HepG2 (cell line): Measurements from ENCODE around the gene REM2.
"Not testable (repeated sequence)": the region's sequence is repeated elsewhere in the genome, so short reads cannot be mapped to it uniquely, and the experiment has no call there.

Experiments
- BRCA1 ChIP-seq: sonication (generic); formaldehyde crosslinking; IDR thresholded peaks from 2 replicates; pipeline ENCODE4 v1.4.0; 2020; ENCODE audit warnings: missing genetic modification reagents
- CEBPB ChIP-seq: IDR thresholded peaks from 2 replicates; pipeline ENCODE4 v1.6.1; 2011; ENCODE audit warnings: low read depth, low read length, improper control_type of control experiment, borderline replicate concordance
- FOXA1 ChIP-seq, 2 experiments: fragments of 450-650 bp in 1 of 2; sonication (generic) in 1 of 2; formaldehyde crosslinking in 1 of 2; IDR thresholded peaks; 2 replicates each; pipeline versions ENCODE4 v1.4.0 to v1.6.1; 2016 to 2020; ENCODE audit warnings: missing genetic modification reagents in 1 of 2
- JUN ChIP-seq: sonication (generic); formaldehyde crosslinking; IDR thresholded peaks from 2 replicates; pipeline ENCODE4 v1.4.0; 2020; ENCODE audit warnings: mild to moderate bottlenecking, missing genetic modification reagents
- KMT2B ChIP-seq: IDR thresholded peaks from 2 replicates; pipeline ENCODE4 v1.6.1; 2016; ENCODE audit warnings: missing genetic modification reagents, missing compliant biosample characterization
- MAFK ChIP-seq, 2 experiments: IDR thresholded peaks in 1 of 2; conservative IDR thresholded peaks in 1 of 2; 2 replicates each; pipeline ENCODE4 v1.6.1; 2011; ENCODE audit warnings: improper control_type of control experiment in 2 of 2, low read length in 2 of 2
- POLR2AphosphoS5 ChIP-seq: IDR thresholded peaks from 2 replicates; pipeline ENCODE4 v1.6.1; 2012; ENCODE audit warnings: low read depth, low read length
- REST ChIP-seq, 2 experiments: IDR thresholded peaks; 2 replicates each; pipeline ENCODE4 v1.6.1; 2011 to 2012; ENCODE audit warnings: low read length in 2 of 2, borderline replicate concordance in 1 of 2, low read depth in 1 of 2, mild to moderate bottlenecking in 1 of 2, moderate library complexity in 1 of 2
- SMC3 ChIP-seq: IDR thresholded peaks from 2 replicates; pipeline ENCODE4 v1.6.1; 2011; ENCODE audit warnings: low read length, improper control_type of control experiment
- SP1 ChIP-seq, 2 experiments: fragments of 450-650 bp in 1 of 2; sonication (generic) in 1 of 2; formaldehyde crosslinking in 1 of 2; IDR thresholded peaks; 2 replicates each; pipeline versions ENCODE4 v1.4.0 to v1.6.1; 2016 to 2020; ENCODE audit warnings: missing genetic modification reagents in 1 of 2
- ZBTB40 ChIP-seq, 2 experiments: fragments of 450-650 bp in 1 of 2; sonication (generic) in 1 of 2; formaldehyde crosslinking in 1 of 2; IDR thresholded peaks; 2 replicates each; pipeline versions ENCODE4 v1.6.1 to v1.8.0; 2016 to 2022; ENCODE audit warnings: antibody characterized with exemption in 1 of 2, mild to moderate bottlenecking in 1 of 2, missing genetic modification reagents in 1 of 2
- ZNF878 ChIP-seq: sonication (generic); formaldehyde crosslinking; IDR thresholded peaks from 2 replicates; pipeline ENCODE4 v1.8.1; 2023; ENCODE audit warnings: mild to moderate bottlenecking, missing genetic modification reagents, moderate library complexity
- TF ChIP-seq, protein P1 (sequence below): sonication (generic); formaldehyde crosslinking; IDR thresholded peaks from 2 replicates; pipeline ENCODE4 v1.4.0; 2020; ENCODE audit warnings: mild to moderate bottlenecking, missing genetic modification reagents

DNA sequence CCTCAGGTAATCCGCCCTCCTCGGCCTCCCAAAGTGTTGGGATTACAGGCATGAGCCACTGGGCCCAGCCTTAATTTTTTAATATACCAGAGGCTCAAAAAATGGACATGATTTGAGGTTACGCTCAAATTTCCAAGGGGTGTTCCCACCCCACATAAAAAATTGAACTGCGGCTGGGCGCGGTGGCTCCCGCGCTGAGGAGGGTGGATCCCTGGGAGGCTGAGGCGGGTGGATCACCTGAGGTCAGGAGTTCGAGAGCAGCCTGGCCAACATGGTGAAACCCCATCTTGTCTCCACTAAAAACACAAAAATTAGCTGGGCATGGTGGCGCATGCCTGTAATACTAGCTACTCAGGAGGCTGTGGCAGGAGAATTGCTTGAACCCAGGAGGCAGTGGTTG lies 28.7 kb upstream of the REM2 start:
- TF ChIP-seq, protein P1, sequence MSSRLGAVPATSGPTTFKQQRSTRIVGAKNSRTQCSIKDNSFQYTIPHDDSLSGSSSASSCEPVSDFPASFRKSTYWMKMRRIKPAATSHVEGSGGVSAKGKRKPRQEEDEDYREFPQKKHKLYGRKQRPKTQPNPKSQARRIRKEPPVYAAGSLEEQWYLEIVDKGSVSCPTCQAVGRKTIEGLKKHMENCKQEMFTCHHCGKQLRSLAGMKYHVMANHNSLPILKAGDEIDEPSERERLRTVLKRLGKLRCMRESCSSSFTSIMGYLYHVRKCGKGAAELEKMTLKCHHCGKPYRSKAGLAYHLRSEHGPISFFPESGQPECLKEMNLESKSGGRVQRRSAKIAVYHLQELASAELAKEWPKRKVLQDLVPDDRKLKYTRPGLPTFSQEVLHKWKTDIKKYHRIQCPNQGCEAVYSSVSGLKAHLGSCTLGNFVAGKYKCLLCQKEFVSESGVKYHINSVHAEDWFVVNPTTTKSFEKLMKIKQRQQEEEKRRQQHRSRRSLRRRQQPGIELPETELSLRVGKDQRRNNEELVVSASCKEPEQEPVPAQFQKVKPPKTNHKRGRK (CRISPR knock-in tag), result not testable (repeated sequence)
- not testable (repeated sequence) for TF ChIP-seq SMC3; REST (IDR thresholded peaks at IDR 0.05; ENCODE audit: borderline replicate concordance in 1 of 2, low read depth in 1 of 2, low read length in 2 of 2); CEBPB; ZBTB40 (IDR thresholded peaks at IDR 0.05); ZBTB40 (CRISPR knock-in tag; IDR thresholded peaks at IDR 0.05); MAFK (conservative IDR thresholded peaks at IDR 0.05 in 1 of 2, IDR thresholded peaks at IDR 0.05 in 1 of 2; ENCODE audit: low read length in 2 of 2); POLR2AphosphoS5; BRCA1; KMT2B (CRISPR knock-in tag); FOXA1 (IDR thresholded peaks at IDR 0.05); FOXA1 (CRISPR knock-in tag; IDR thresholded peaks at IDR 0.05); SP1 (IDR thresholded peaks at IDR 0.05); SP1 (CRISPR knock-in tag; IDR thresholded peaks at IDR 0.05); JUN (CRISPR knock-in tag); ZNF878 (CRISPR knock-in tag)
